KMS-11 (cell line): ENCODE measurements around the gene DTL.

Experiments
- H2AFZ ChIP-seq: fragments of 200-600 bp; sonication (generic); 2 replicates; pipeline ENCODE4 v1.6.1; 2016; ENCODE audit warnings: antibody characterized with exemption, mixed run types, low read depth
- H3K27ac ChIP-seq: fragments of 200-600 bp; sonication (generic); 2 replicates; pipeline ENCODE4 v1.6.1; 2016; ENCODE audit warnings: mild to moderate bottlenecking, mixed run types
- H3K27me3 ChIP-seq: fragments of 200-600 bp; sonication (generic); 2 replicates; pipeline ENCODE4 v1.6.1; 2017; ENCODE audit warnings: mild to moderate bottlenecking, low read depth, mixed run types, moderate library complexity; ENCODE audit not compliant: insufficient read depth
- H3K36me3 ChIP-seq: fragments of 200-600 bp; sonication (generic); 2 replicates; pipeline ENCODE4 v1.6.1; 2017; ENCODE audit warnings: mild to moderate bottlenecking, mixed run types; ENCODE audit not compliant: insufficient read depth
- H3K4me1 ChIP-seq: fragments of 200-600 bp; sonication (generic); 2 replicates; pipeline ENCODE4 v1.6.1; 2016; ENCODE audit warnings: mild to moderate bottlenecking, low read depth, mixed run types; ENCODE audit not compliant: poor library complexity, severe bottlenecking
- H3K4me2 ChIP-seq: fragments of 200-600 bp; sonication (generic); 2 replicates; pipeline ENCODE4 v1.7.0; 2016; ENCODE audit warnings: mild to moderate bottlenecking, mixed run types
- H3K4me3 ChIP-seq: fragments of 200-600 bp; sonication (generic); IDR thresholded peaks from 2 replicates; pipeline ENCODE4 v1.6.1; 2017; ENCODE audit warnings: low read depth, low read length, mixed read lengths; ENCODE audit not compliant: insufficient read depth
- H3K79me2 ChIP-seq: fragments of 200-600 bp; sonication (generic); 2 replicates; pipeline ENCODE4 v1.6.1; 2016; ENCODE audit warnings: low read depth, mixed run types; ENCODE audit not compliant: insufficient read depth
- H3K9ac ChIP-seq: fragments of 200-600 bp; sonication (generic); 2 replicates; pipeline ENCODE4 v1.6.1; 2016; ENCODE audit warnings: mild to moderate bottlenecking, mixed run types
- H4K20me1 ChIP-seq: fragments of 200-600 bp; sonication (generic); 2 replicates; pipeline ENCODE4 v1.6.1; 2016; ENCODE audit warnings: mild to moderate bottlenecking, mixed run types; ENCODE audit not compliant: insufficient read depth
- CTCF ChIP-seq: fragments of 200-600 bp; sonication (generic); conservative IDR thresholded peaks from 2 replicates; pipeline ENCODE4 v1.6.1; 2017; ENCODE audit warnings: low read depth, mild to moderate bottlenecking, antibody characterized with exemption, low read length, moderate library complexity, mixed read lengths

DTL gene

GRCh38 chr1:212002536-212002935, 33.0 kb upstream of the DTL start:
- no peak overlapping the region for H3K27ac ChIP-seq
- H3K36me3 ChIP-seq = peaks cover 3% of the 10 kb centered on the region; the same call in 1 of the 2 replicates
- H3K4me1 ChIP-seq = peaks cover 7% of the 10 kb centered on the region
- H4K20me1 ChIP-seq = no peaks in the 10 kb centered on the region
- no peak overlapping the region for H3K9ac ChIP-seq
- no peaks in the 10 kb centered on the region for H3K27me3 ChIP-seq
- no peak overlapping the region for H3K4me3 ChIP-seq
- H3K4me2 ChIP-seq = no peak overlapping the region
- H3K79me2 ChIP-seq = no peaks in the 10 kb centered on the region
- TF ChIP-seq CTCF = no peak
- no peak overlapping the region for H2AFZ ChIP-seq

- Histone ChIP-seq H3K27me3 (no peaks in the 10 kb centered on the region), H3K9ac (no peak overlapping the region), H3K4me2 (no peak overlapping the region), H3K4me1 (peaks cover 7% of the 10 kb centered on the region), H3K36me3 (peaks cover 3% of the 10 kb centered on the region; the same call in 1 of the 2 replicates), H4K20me1 (no peaks in the 10 kb centered on the region), H2AFZ (no peak overlapping the region), H3K27ac (no peak overlapping the region), H3K79me2 (no peaks in the 10 kb centered on the region), H3K4me3 (no peak overlapping the region)
- TF ChIP-seq CTCF = no peak
Observed at GRCh38 chr1:212004895-212005608, 30.5 kb upstream of the DTL start.

- Histone ChIP-seq H3K4me1 (peaks cover 7% of the 10 kb centered on the region), H3K79me2 (no peaks in the 10 kb centered on the region), H3K4me2 (no peak overlapping the region), H3K27me3 (no peaks in the 10 kb centered on the region), H3K36me3 (peaks cover 3% of the 10 kb centered on the region; the same call in 1 of the 2 replicates), H3K27ac (no peak overlapping the region), H2AFZ (no peak overlapping the region), H3K4me3 (no peak overlapping the region), H4K20me1 (no peaks in the 10 kb centered on the region), H3K9ac (no peak overlapping the region)
- TF ChIP-seq CTCF = no peak
Observed at GRCh38 chr1:212007178-212007577, 28.4 kb upstream of the DTL start.

GRCh38 chr1:212007886-212008285, 27.7 kb upstream of the DTL start:
- no peak overlapping the region for H3K9ac ChIP-seq
- H3K27me3 ChIP-seq = no peaks in the 10 kb centered on the region
- no peak overlapping the region for H3K4me3 ChIP-seq
- no peak overlapping the region for H3K27ac ChIP-seq
- no peaks in the 10 kb centered on the region for H4K20me1 ChIP-seq
- peaks cover 3% of the 10 kb centered on the region; the same call in 1 of the 2 replicates for H3K36me3 ChIP-seq
- H3K79me2 ChIP-seq = no peaks in the 10 kb centered on the region
- H2AFZ ChIP-seq = no peak overlapping the region
- H3K4me1 ChIP-seq = peaks cover 7% of the 10 kb centered on the region
- no peak for TF ChIP-seq CTCF
- no peak overlapping the region for H3K4me2 ChIP-seq
